B cell (primary cell): ENCODE measurements around the gene CACYBP. TPM values are rescaled to one million over a fixed set of nuclear protein-coding genes. Genes with fewer than 3 reads are reported as not detected.

Experiments
- ATAC-seq: fragments of 200-7000 bp; cut with Tn5 transposase; one replicate; pipeline ENCODE4 v1.10.0; 2021; ENCODE audit warnings: low read depth, mild to moderate bottlenecking, moderate number of reproducible peaks, moderate library complexity
- CTCF ChIA-PET: fragments of 350-600 bp; sonication (Branson Sonifier 250); formaldehyde crosslinking; loops from one replicate; lab custom pipeline; 2021; ENCODE audit warnings: antibody characterized with exemption, inconsistent platforms; lab: Charles Lee
- POLR2A ChIA-PET: fragments of 350-600 bp; sonication (Branson Sonifier 250); formaldehyde crosslinking; loops from one replicate; lab custom pipeline; 2021; ENCODE audit warnings: antibody characterized with exemption; lab: Charles Lee
- DNase-seq: peaks from one replicate; pipeline ENCODE4 v3.0.0; 2013
- H2AFZ ChIP-seq: 2 replicates; pipeline ENCODE4 v1.6.1; 2012; ENCODE audit warnings: mild to moderate bottlenecking, low read depth, low read length; ENCODE audit not compliant: insufficient read depth, poor library complexity, severe bottlenecking
- H3K27ac ChIP-seq, 2 donors: 1 replicate in 1 of 2; 2 replicates in 1 of 2; pipeline ENCODE4 v1.5.1; 2012 to 2013; ENCODE audit warnings: low read length in 2 of 2, mild to moderate bottlenecking in 2 of 2, moderate library complexity in 1 of 2
- H3K27me3 ChIP-seq, 4 experiments: fragments of 200-600 bp in 1 of 4; sonication (generic) in 1 of 4; replicated peaks in 1 of 4; 1 replicate in 2 of 4; 2 replicates in 2 of 4; pipeline versions ENCODE4 v1.6.1 to v1.7.0; 2013 to 2016; ENCODE audit warnings: low read length in 3 of 4, mild to moderate bottlenecking in 2 of 4, mixed read lengths in 1 of 4, moderate library complexity in 1 of 4; ENCODE audit not compliant: insufficient read depth in 4 of 4, control insufficient read depth in 3 of 4; ENCODE audit errors: control extremely low read depth in 1 of 4
- H3K36me3 ChIP-seq, 2 experiments: replicated peaks in 1 of 2; 1 replicate in 1 of 2; 2 replicates in 1 of 2; pipeline versions ENCODE4 v1.6.1 to v1.7.1; 2013; ENCODE audit warnings: low read length in 1 of 2; ENCODE audit not compliant: insufficient read depth in 2 of 2, control insufficient read depth in 1 of 2; ENCODE audit errors: control extremely low read depth in 1 of 2, extremely low read depth in 1 of 2
- H3K4me1 ChIP-seq, 2 donors: fragments of 200-600 bp in 1 of 2; sonication (generic) in 1 of 2; 1 replicate in 1 of 2; 2 replicates in 1 of 2; pipeline versions ENCODE4 v1.5.1 to v1.6.1; 2013 to 2017; ENCODE audit warnings: low read length in 2 of 2; ENCODE audit not compliant: control insufficient read depth in 2 of 2, insufficient read depth in 2 of 2
- H3K4me2 ChIP-seq: replicated peaks from 2 replicates; pipeline ENCODE3; 2012; ENCODE audit warnings: mild to moderate bottlenecking, low read depth, low read length; ENCODE audit not compliant: poor library complexity, severe bottlenecking
- H3K4me3 ChIP-seq, 5 experiments: fragments of 200-600 bp in 1 of 5; sonication (generic) in 1 of 5; 1 replicate in 3 of 5; 2 replicates in 2 of 5; pipeline versions ENCODE4 v1.5.1 to v1.7.0; 2011 to 2016; ENCODE audit warnings: low read length in 4 of 5, mild to moderate bottlenecking in 4 of 5, low read depth in 2 of 5, control low read depth in 1 of 5, moderate library complexity in 1 of 5; ENCODE audit not compliant: insufficient read depth in 1 of 5; ENCODE audit errors: control extremely low read depth in 1 of 5, extremely low read depth in 1 of 5
- H3K79me2 ChIP-seq: fragments of 200-600 bp; sonication (generic); one replicate; pipeline ENCODE4 v1.6.0; 2016; ENCODE audit warnings: low read length; ENCODE audit not compliant: control insufficient read depth, insufficient read depth
- H3K9ac ChIP-seq: fragments of 200-600 bp; sonication (generic); 2 replicates; pipeline ENCODE4 v1.6.1; 2017; ENCODE audit warnings: mild to moderate bottlenecking, low read length, moderate library complexity
- H3K9me3 ChIP-seq, 3 donors: one replicate each; pipeline versions ENCODE4 v1.6.1 to v1.7.1; 2013; ENCODE audit warnings: low read length in 2 of 3; ENCODE audit not compliant: control insufficient read depth in 2 of 3, insufficient read depth in 1 of 3; ENCODE audit errors: control extremely low read depth in 1 of 3
- H4K20me1 ChIP-seq: 2 replicates; pipeline ENCODE4 v1.6.0; 2012; ENCODE audit warnings: mild to moderate bottlenecking, low read length; ENCODE audit not compliant: insufficient read depth, control insufficient read depth, poor library complexity, severe bottlenecking
- H3K27ac Mint-ChIP-seq: one replicate; pipeline ENCODE4 v1.8.0; 2021; ENCODE audit warnings: mixed read lengths
- H3K27me3 Mint-ChIP-seq: one replicate; pipeline ENCODE4 v1.8.0; 2021; ENCODE audit warnings: mixed read lengths
- H3K4me1 Mint-ChIP-seq: one replicate; pipeline ENCODE4 v1.8.0; 2021; ENCODE audit warnings: mixed read lengths
- H3K4me3 Mint-ChIP-seq: one replicate; pipeline ENCODE4 v1.8.0; 2021; ENCODE audit warnings: mixed read lengths
- H3K9me3 Mint-ChIP-seq: one replicate; pipeline ENCODE4 v1.8.0; 2022; ENCODE audit warnings: mixed read lengths; ENCODE audit not compliant: insufficient read depth
- CTCF ChIP-seq: fragments of 200-600 bp; IDR thresholded peaks from one replicate; pipeline ENCODE4 v1.8.0; 2022; ENCODE audit warnings: antibody characterized with exemption, mild to moderate bottlenecking
- EZH2 ChIP-seq: IDR thresholded peaks from 2 replicates; pipeline ENCODE4 v1.6.1; 2012; ENCODE audit warnings: borderline replicate concordance, low read depth, mild to moderate bottlenecking, moderate library complexity, low read length; ENCODE audit not compliant: insufficient read depth, poor library complexity, severe bottlenecking
- WGBS: methylation state at CpG from one replicate; pipeline ENCODE4 v1.1.5; 2013; ENCODE audit warnings: missing lambda C conversion rate; ENCODE audit not compliant: insufficient coverage; 5-methylcytosine and 5-hydroxymethylcytosine counted together
- intact Hi-C: fragments of 100-400 bp; cut with micrococcal nuclease; formaldehyde crosslinking; loops from one replicate; pipeline ENCODE4 v1.10.0; 2022
- polyA plus RNA-seq: library from polyadenylated mRNA; depleted of rRNA; stranded (reverse); fragments of >200 nt; gene quantifications from 2 replicates; pipeline ENCODE4 v1.2.3, GENCODE V29; 2012
- total RNA-seq, 2 donors: library from RNA; stranded (reverse); fragments of 120-200 nt in 1 of 2; gene quantifications; 1 replicate in 1 of 2; 2 replicates in 1 of 2; pipeline versions ENCODE4 v1.2.3 to v1.2.4, GENCODE V29; 2013 to 2022

Gene CACYBP
- total and polyA plus RNA-seq, 2 donors (not counting 1 experiment from before 2014, with no cell fraction given) = 16.2 to 71.1 TPM

- intact Hi-C loops = loop anchor here (1.0 to 2.0 kb wide), 2 partner anchors 10 to 19 kb away; no protein-coding TSS in a partner anchor
- peaks cover 45% of the 10 kb centered on the region for H3K4me1 Mint-ChIP-seq
- Histone ChIP-seq H3K9ac (no peak overlapping the region), H3K27me3 (no peaks in the 10 kb centered on the region), H3K36me3 (peaks cover 0 to 3% of the 10 kb centered on the region in 2 experiments), H3K9me3 (no peaks in the 10 kb centered on the region), H3K4me3 (no peak overlapping the region), H3K4me1 (peaks cover 32 to 42% of the 10 kb centered on the region in 2 donors), H2AFZ (no peak overlapping the region), H3K4me2 (no peak overlapping the region), H4K20me1 (no peaks in the 10 kb centered on the region), H3K79me2 (no peaks in the 10 kb centered on the region), H3K27ac (peak overlapping the region in 1 of 2 donors; percentile 44)
- DNase-seq (no peak), ATAC-seq (no peak)
- no peak for TF ChIP-seq CTCF
- CTCF ChIA-PET = interaction anchor here (1.3 to 2.2 kb wide), 4 partner anchors 9 to 164 kb away, joined by 3 to 8 read pairs (median 6); no protein-coding TSS in a partner anchor
- POLR2A ChIA-PET = interaction anchor here (0.7 to 1.2 kb wide), 2 partner anchors 10 to 24 kb away, joined by 3 to 8 read pairs; no protein-coding TSS in a partner anchor
- H3K27ac Mint-ChIP-seq = peak overlapping the region; percentile 53
- no peaks in the 10 kb centered on the region for H3K9me3 Mint-ChIP-seq
- no peaks in the 10 kb centered on the region for H3K27me3 Mint-ChIP-seq
- H3K4me3 Mint-ChIP-seq = peak overlapping the region; percentile 14
- no CpG with 5 or more reads among the region's 2 CpGs for WGBS
Measured at GRCh38 chr1:174963529-174964125, 36.1 kb upstream of the CACYBP start.

GRCh38 chr1:174964261-174964971, 35.3 kb upstream of the CACYBP start:
- ChIA-PET POLR2A (interaction anchor here (1.2 kb wide), 1 partner anchor 10 kb away, joined by 8 read pairs; no protein-coding TSS in a partner anchor), CTCF (interaction anchor here (1.3 to 2.5 kb wide), 4 partner anchors 10 to 165 kb away, joined by 6 to 9 read pairs (median 8); no protein-coding TSS in a partner anchor)
- Histone ChIP-seq H2AFZ (peak overlapping the region; percentile 13), H3K27ac (peak overlapping the region; percentile 43 to 44), H3K4me2 (peak overlapping the region; percentile 45), H3K36me3 (peaks cover 0 to 5% of the 10 kb centered on the region in 2 experiments), H3K79me2 (no peaks in the 10 kb centered on the region), H3K9ac (no peak overlapping the region), H3K4me1 (peaks cover 40 to 50% of the 10 kb centered on the region in 2 donors), H3K9me3 (no peaks in the 10 kb centered on the region), H3K27me3 (no peaks in the 10 kb centered on the region), H3K4me3 (peak overlapping the region in 1 of 5 experiments; percentile 48), H4K20me1 (no peaks in the 10 kb centered on the region)
- no peaks in the 10 kb centered on the region for H3K27me3 Mint-ChIP-seq
- peaks cover 53% of the 10 kb centered on the region for H3K4me1 Mint-ChIP-seq
- DNase-seq = peak; percentile 39
- H3K9me3 Mint-ChIP-seq = no peaks in the 10 kb centered on the region
- H3K27ac Mint-ChIP-seq = peak overlapping the region; percentile 79
- peak; percentile 82 for ATAC-seq
- intact Hi-C loops = loop anchor here (1.0 to 2.0 kb wide), 2 partner anchors 11 to 18 kb away; no protein-coding TSS in a partner anchor
- H3K4me3 Mint-ChIP-seq = peak overlapping the region; percentile 82
- TF ChIP-seq EZH2 = no peak
- no peak for TF ChIP-seq CTCF
- WGBS = 60% methylated on average over 4 of the region's 6 CpGs
